M059J (cell line): ENCODE results near the gene SYT3. TPM values are rescaled to one million over a fixed set of nuclear protein-coding genes. Genes with fewer than 3 reads are reported as not detected.
A peak's percentile ranks its signal among the peaks of the same experiment; 100 is the strongest.
"Not testable (repeated sequence)": the region's sequence is repeated elsewhere in the genome, so short reads cannot be mapped to it uniquely, and the experiment has no call there.

Experiments used
- DNase-seq: peaks from one replicate; pipeline ENCODE4 v3.0.0-alpha.2; 2012; ENCODE audit warnings: low read depth
- total RNA-seq: library from RNA; depleted of rRNA; stranded (reverse); fragments of >200 nt; shearing (Covaris generic); gene quantifications from 2 replicates; pipeline ENCODE4 v1.2.3, GENCODE V29; 2014

Gene SYT3
- total RNA-seq, 1 experiment from 2014 or later: not detected

DNA sequence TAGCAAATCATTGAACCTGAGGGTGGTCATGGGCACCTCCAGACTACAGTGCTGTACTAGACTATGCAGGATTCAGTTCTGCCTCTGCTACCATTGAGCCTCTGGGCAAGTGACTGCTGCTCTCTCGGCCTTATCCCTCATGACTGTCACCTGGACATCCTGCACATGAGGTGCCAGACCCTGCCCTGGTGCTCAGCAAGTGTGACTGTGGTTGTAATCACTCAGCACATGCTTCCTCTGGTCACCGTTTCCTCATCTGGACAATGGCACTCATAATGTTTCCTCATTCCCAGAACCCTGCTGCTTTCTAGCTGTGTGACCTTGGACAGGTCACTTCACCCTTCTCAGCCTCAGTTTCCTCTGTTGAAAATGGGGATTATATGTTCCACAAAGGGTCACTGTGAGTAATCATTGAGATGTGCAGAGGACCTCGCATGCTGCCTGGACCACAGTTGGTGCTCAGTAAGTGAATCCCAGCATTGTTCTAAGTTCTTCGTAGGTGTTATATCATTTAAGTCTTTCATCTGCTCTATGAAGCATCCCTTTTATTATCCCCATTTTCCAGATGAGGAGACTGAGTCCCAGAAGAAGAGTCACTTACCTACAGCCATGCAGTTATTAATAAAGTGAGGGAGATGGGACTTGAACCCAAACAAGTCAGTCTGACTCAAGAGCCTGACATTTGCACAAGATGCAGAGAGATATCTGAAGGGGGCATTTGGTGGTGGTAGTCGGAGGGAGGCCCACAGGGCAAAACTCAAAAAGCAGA lies 3.2 kb downstream of the SYT3 start:
- no peak for DNase-seq

DNA sequence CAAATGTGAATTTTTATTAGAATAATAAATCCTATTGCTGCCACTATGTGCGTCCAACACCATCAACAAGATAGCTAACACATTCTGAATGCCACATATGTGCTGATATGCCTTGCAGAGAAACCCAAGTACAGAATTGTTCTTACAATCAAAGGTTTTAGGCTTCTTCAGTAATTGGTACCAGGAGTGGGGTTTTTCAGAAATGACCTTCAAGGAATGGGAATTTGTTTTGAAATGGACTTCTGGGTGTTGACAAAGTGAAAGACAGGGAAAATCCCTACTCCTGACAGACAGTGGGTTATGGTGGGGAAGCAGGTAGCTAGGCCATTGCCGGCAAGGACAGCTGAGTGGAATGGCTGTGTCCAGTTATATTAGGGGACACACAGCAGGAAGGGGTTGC lies 5.7 kb downstream of the SYT3 start:
- no peak for DNase-seq

DNA sequence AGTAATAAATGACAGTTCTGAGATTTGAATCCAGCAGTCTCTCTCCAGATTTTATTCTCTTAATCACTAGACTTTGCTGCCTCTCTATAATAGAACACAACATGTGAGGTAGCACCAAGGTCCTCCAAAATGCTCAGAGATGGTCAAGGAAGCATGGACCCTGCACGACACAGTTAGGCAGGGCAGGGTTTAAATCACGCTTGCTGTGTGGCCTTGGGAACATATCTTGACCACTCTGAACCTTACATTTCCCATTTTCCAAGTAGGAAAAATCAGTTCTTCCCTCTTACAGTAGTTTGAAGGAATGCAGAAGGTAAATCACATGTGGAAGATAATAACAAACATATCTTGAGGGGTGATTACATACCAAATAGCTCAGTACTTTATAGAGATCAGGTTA lies 6.3 kb downstream of the SYT3 start:
- no peak for DNase-seq

DNA sequence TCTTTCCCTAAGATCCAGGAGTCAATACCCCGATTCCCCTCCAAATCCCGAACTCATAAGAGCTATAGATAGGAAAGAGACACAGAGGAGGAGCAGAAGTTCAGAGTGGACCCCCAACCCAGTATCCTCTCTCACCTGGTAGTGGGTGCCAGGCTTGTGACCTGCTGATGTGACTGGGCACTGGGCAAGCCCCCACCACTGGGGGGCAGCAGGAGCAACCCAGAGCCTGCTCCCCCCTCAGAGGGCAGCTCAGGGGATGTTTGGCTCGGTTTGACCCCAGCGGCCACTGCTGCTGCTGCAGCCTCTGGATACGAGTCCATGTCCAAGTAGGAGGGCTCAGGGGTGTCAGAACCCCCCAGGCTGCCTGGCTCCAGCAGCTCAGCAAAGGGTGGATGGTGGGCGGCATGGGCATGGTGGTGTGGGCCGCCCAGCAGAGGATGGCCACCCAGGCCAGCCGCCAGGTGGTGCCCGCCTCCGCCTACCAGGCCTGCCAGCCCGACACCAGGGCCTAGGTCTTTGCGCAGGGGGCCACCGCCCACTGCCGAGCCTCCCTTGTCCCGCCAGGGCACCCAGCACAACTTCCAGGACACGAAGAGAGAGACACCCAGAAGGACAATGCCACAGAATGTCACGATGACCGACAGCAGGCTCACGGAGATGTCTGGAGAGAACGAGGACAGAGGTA lies 7.4 kb downstream of the SYT3 start:
- DNase-seq: no peak

DNA sequence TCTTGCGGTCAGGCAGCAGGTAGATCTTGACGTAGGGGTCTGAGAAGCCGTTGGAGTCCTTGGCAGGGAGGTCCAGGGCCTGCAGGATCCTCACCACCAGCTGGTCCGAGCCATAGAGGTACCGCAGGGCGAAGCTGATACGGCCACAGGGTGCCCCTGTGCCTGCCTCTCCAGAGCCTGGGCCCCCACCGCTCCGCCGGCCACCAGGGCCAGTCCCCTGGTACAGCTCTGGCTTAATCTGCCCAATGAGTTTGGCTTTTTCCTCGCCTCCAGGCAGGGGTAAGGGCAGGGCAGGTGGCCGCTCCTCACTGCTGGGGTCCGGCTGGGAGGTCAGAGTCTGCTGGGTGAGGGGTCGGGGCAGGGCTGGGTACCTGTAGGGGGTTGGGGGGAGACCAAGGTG lies 9.9 kb downstream of the SYT3 start:
- no peak for DNase-seq

DNA sequence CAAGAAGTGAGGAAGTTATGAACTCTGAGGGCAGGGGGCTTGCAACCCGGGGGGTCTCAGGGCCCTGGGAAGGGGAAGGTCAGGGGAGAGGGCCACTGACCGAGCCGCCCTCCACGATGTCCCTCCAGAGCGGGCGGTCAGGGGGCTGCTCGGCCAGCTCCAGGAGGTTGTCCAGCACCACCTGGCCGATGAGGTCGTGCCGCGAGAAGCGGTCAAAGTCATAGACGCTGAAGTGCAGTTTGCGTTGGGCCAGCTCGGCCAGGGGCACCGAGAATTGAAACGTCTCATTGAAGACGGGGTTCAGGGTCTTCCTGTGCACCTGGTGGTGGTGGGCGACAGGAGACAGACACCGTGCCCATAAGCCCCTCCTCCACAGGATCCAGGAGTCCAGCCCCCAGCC lies 10.5 kb downstream of the SYT3 start:
- no peak for DNase-seq

DNA sequence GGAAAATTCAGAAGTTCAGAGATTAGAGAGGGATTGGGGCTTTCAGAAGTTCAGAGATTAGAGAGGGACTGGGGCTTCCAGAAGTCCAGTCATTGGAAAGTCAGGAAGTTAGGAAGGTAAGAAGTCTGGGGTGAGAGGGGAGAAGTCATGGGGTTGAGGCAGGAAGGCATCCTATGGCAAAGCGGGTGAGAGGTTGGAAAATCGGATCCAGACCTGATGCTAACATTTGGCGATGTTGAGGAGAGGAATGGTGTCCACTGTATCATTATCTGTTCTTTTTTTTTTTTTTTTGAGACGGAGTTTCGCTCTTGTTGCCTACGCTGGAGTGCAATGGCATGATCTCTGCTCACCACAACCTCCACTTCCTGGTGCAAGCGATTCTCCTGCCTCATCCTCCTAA lies 11.1 kb downstream of the SYT3 start:
- DNase-seq: no peak

DNA sequence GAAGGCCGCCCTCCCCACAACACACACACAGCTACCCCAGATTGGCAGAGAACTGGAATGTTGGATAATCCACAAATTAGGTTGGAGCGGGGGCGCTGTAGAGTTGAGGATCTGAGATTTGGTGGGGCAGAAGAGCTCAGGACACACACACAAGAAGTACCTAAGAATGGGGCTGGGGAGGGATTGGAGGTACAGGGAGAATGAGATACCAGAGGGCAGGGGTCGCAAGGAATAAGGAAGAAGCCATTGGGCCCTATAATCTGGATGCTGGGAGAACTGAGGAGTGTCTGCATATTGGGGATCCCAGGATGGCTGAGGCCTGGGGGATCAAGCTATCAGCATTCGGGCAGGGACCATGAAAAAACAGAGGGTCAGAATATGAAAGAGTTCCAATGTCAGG lies 11.5 kb downstream of the SYT3 start:
- DNase-seq: no peak

DNA sequence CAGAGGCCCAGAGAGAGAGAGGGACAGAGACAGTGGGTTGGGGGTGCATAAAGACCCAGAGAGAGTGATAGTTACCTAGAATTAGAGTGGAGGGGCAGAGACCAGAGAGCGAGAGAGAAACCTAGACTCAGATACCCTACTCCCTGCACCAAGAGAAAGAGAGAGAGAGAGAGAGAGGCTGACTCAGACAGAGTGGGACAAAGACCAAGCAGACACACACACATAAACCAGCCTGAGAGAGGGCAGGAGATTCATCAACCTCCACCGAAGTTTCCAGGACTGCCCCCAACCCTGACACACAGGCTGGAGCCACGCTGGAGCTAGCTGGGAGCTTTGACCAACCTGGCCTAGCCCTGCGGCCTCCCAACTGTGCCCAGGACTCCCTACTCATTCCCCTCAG lies 12.9 kb downstream of the SYT3 start:
- no peak for DNase-seq

DNA sequence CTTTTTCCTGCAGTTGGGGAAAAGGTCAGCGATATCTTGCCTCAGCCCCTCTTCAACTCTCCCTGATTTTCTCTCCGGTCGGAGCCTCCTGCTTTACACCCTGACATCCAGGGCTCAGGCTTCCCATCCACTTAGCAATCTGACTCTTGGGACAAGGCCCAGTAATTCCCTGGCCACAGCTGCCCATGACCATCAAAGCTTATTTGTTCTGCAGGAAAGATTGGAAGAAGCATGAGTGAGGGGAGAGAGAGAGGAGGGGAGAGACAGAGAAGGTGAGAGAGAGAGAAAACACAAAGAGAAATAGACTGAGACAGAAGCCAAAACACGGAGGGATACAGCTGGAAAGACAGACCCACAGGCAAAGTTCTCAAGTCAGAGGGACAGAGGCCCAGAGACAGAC lies 13.7 kb downstream of the SYT3 start:
- DNase-seq: no peak

DNA sequence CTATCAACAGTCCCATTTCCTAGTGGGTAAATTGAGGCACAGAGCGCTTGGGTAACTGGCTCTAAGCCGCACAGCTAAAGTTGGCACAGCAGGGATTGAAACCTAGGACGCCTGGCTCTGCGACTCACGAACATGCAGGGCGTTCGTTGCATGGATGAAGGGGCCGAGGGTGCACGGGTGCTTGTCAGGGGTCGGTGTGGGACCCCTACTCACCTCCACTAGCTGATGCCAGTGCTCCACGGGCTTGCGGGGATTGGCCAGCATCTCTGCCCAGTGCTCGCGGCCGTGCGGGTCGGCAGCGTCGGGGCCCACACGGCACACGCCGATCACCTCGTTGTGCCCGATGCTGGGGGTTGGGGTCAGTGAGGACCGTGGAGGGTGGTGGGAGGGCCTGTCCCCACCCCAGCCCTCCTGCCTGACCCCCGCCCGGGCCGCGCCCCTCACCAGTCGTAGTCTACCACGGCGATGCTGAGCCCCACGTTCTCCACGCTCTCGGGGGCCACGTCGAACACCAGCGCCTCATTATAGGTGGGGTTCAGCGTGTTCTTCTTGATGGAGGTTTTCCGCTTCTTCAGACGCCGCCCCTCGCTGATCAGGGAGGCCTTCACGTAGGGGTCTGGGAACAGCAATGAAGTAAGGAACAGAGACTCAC lies 14.6 kb downstream of the SYT3 start:
- DNase-seq: no peak

DNA sequence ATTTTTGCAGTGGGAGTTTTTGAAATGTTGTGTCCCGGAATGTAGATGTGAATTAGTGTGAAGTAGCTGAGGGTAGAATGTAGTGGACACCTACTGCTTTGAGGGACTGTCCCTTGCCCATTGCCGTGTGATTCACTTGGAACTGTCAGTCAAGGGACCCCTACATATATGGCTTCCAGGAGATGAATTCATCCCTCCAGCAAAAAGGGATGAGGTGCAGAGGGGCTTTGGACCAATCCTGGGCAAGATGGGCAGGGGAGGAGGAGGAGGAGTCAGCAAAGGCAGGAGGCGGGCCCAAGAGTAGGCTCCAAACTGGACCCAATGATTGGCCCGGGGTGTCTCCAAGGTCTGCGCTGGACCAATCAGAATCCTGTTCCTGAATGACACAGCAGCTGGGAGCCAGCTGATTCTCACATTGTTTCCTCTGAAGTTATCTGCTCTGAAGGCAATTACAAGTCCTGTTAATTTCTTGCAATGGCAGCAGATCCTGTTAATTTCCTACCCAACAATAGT lies 19.2 kb downstream of the SYT3 start:
- DNase-seq: not testable (repeated sequence)

DNA sequence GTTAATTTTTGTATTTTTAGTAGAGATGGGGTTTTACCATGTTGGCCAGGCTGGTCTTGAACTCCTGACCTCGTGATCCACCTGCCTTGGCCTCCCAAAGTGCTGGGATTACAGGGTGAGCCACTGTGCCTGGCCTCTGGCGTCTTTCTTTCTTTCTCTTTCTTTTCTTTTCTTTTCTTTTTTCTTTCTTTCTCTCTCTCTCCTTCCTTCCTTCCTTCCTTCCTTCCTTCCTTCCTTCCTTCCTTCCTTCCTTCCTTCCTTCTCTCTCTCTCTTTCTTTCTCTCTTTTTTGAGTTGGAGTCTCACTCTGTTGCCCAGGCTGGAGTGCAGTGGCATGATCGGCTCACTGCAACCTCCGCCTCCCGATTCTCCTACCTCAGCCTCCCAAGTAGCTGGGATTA lies 20.5 kb downstream of the SYT3 start:
- not testable (repeated sequence) for DNase-seq

DNA sequence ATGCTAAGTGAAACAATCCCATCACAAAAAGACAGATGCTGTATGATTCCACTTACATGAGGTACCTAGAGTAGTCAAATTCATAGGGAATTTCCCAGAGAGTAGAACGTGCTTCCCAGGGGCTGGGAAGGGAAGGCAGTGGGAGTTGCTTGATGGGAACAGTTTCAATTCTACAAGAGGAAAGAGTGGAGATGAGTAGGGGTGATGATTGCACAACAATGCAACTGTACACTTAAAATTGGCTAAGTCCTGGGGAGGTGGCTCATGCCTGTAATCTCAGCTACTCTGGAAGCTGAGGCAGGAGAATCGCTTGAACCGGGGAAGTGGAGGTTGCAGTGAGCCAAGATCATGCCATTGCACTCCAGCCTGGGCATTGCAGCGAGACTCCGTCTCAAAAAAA lies 21.3 kb downstream of the SYT3 start:
- DNase-seq: not testable (repeated sequence)

DNA sequence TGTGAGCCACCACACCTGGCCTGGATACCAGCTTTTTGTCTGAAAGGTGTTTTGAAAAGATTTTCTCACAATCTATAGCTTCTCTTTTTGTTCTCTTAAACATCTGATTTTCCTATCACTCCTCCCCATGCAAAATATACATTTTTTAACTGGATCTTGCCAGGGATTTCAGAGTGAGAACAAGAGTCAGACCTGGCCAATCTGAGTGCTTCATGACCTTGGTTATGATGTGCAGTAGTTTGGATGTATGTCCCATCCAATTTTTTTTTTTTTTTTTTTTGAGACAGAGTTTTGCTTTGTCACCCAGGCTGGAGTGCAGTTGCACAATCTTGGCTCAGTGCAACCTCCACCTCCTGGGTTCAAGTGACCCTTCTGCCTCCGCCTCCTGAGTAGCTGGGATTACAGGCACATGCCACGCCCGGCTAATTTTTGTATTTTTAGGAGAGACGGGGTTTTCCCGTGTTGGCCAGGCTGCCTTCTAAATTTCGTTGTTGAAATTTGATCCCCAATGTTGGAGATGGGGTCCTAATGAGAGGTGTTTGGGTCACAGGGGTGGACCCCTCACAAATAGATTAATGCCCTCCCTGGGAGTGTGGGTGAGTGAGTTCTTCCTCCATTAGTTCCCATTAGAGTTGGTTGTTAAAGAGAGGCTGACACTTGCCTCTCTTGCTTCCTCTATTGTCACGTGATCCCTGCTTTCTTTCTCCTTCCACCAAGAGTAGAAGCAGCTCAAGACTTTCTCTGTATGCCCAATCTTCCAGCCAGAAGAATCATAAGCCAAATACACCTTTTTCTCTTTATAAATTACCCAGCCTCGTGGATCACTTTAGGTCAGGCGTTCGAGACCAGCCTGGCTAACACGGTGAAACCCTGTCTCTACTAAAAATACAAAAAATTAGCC lies 26.9 kb downstream of the SYT3 start:
- not testable (repeated sequence) for DNase-seq

DNA sequence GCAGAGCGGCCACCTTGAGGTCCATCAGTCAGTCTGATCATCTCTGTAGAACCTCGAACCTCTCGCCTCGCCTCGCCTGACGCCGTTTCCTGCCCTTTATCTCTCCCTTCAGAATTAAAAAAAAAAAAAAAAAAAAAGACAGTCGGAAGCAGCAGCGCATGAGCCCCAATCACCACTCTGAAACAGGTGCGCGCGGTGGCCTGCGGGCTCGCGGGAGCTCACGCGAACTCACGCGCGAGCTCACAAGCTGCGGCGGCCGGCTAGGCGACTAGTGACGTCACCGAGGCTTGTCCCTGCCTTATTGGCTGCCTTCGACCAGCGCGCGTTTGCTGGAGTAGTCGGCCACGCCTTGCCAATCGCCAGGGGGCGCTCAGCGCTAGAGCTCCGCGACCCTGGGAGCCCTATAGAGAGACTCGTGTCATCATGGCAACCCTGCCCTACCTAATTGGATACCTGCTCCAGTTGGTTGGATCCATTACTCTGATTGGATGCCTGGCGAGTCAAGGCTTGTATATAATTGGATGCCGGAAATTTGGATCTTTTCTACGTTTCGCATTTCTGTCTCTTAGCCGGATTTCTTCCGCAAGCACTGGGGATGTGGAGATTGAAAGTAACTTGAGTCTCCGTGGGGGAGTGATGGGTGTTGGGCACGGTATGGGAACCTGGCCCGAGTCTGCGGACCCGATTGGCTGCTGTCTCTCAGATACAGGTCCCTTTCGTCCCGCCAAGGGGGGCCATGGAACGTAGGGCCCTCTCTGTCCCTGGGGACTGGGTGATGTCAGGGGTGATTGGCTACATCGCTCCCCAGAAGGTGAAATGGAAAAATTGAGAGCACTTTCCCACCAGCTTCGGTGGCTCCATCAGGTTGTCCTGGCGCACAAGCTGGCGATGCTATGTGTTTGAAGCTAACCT lies 31.6 kb downstream of the SYT3 start:
- peak; percentile 51 for DNase-seq

DNA sequence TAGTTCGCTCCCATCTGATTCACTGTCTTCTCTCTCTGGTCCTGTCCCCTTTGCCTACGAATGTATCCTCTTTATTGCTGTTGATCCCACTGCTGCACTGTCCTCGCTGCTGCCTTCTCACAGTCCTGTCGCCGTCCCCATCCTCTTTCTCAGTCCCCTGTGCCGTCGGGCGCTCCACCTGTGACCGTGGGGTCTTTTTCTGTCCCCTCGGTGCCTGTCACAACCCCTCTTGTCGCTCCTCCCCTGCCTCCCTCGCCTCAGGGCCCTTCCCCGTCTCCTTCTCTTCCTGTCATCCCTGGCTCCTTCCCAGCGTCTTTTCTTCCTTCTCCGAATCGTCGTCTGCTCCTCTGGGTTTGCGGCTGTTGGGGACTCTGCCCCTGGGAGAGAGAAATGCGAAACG lies 32.3 kb downstream of the SYT3 start:
- DNase-seq: no peak

DNA sequence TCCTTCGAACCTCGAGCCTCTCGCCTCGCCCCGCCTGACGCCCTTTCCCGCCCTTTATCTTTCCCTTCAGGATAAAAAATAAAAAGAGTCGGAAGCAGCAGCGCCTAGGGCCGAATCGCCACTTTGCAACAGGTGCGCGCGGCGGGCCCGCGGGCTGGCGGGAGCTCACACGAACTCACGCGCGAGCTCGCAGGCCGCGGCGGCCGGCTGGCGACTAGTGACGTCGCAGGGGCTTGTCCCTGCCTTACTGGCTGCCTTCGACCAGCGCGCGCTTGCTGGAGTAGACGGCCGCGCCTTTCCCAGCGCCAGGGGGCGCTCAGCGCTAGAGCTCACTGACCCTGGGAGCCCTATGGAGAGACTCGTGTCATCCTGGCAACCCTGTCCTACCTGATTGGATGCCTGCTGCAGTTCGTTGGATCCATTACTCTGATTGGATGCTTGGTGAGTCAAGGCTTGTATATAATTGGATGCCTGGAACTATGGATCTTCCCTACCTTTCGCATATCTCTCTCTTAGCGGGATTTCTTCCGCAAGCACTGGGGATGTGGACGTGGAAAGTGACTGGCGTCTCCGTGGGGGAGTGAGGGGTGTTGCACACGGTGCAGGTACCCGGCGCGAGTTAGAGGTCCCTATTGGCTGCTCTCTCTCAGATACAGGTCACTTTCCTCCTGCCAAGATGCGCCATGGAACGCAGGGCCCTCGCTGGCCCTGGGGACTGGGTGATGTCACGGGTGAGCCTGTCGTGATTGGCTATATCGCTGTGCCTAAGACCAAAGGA lies 33.4 kb downstream of the SYT3 start:
- DNase-seq: not testable (repeated sequence)

DNA sequence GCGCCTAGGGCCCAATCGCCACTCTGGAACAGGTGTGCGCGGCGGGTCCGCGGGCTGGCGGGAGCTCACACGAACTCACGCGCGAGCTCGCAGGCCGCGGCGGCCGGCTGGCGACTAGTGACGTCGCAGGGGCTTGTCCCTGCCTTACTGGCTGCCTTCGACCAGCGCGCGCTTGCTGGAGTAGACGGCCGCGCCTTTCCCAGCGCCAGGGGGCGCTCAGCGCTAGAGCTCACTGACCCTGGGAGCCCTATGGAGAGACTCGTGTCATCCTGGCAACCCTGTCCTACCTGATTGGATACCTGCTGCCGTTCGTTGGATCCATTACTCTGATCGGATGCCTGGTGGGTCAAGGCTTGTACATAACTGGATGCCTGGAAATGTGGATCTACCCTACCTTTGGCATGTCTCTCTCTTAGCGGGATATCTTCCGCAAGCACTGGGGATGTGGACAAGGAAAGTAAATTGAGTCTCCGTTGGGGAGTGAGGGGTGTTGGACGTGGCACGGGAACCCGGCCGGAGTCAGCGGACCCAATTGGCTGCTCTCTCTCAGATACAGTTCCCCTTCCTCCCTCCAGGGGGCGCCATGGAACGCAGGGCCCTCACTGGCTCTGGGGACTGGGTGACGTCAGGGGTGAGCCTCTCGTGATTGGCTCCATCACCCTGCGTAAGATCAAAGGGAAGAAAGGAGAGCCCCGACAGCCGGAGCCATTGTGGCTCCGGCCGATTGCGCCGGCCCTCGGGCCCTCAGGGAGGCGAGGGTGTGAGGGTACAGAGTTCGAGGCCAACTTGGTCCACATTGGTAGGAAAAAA lies 35.2 kb downstream of the SYT3 start:
- DNase-seq: not testable (repeated sequence)
